K562 (cell line): ENCODE measurements around the gene RNF175. TPM values are rescaled to one million over a fixed set of nuclear protein-coding genes. Genes with fewer than 3 reads are reported as not detected.

Experiments used
- ATAC-seq: fragments of 200-7000 bp; cut with Tn5 transposase; 3 replicates; pipeline ENCODE4 v1.9.1; 2020; ENCODE audit warnings: moderate library complexity
- BruUV-seq: library from RNA; stranded (reverse); fragments of 400-500 nt; replicated peaks from 2 replicates; lab custom pipeline; 2021; lab: Mats Ljungman, UMichigan
- CTCF ChIA-PET: fragments of 300-600 bp; formaldehyde crosslinking; extraction: SDS; loops from one replicate; lab custom pipeline; 2021; ENCODE audit warnings: low intra/inter-chr PET ratio; lab: Yijun Ruan, JAX
- POLR2A ChIA-PET: fragments of 300-600, 350-650 bp; sonication (Branson Sonifier 250); formaldehyde crosslinking; extraction: SDS; loops from one replicate; lab custom pipeline; 2021; ENCODE audit warnings: antibody characterized with exemption, inconsistent platforms; lab: Yijun Ruan, JAX
- DNase-seq, 4 experiments: peaks; one replicate each; pipeline versions ENCODE4 v3.0.0 to v3.0.0-alpha.2; 2011 to 2018; ENCODE audit warnings: low spot score in 3 of 4, mixed read lengths in 3 of 4; ENCODE audit errors: extremely low read depth in 1 of 4
- FAIRE-seq: peaks from 2 replicates; lab custom pipeline; 2011; peaks lifted over from hg19 to GRCh38; lab: Jason Lieb, UNC
- H2AFZ ChIP-seq: 2 replicates; pipeline ENCODE4 v1.6.0; 2011; ENCODE audit warnings: low read depth, low read length, control low read depth, inconsistent platforms
- H3K27ac ChIP-seq: fragments of 200-600 bp; 3 replicates; pipeline ENCODE4 v1.8.0; 2011; ENCODE audit warnings: low read depth, mild to moderate bottlenecking, control low read depth, inconsistent platforms, low read length, moderate library complexity, mixed read lengths; ENCODE audit errors: extremely low read depth
- H3K27me3 ChIP-seq, 2 experiments: fragments of 300-600 bp in 1 of 2; 2 replicates in 1 of 2; 3 replicates in 1 of 2; pipeline versions ENCODE4 v1.6.0 to v1.8.0; 2011; ENCODE audit warnings: inconsistent platforms in 2 of 2, low read length in 2 of 2, mild to moderate bottlenecking in 1 of 2, mixed read lengths in 1 of 2, moderate library complexity in 1 of 2; ENCODE audit not compliant: control insufficient read depth in 2 of 2, insufficient read depth in 2 of 2
- H3K36me3 ChIP-seq: fragments of 300-600 bp; 3 replicates; pipeline ENCODE4 v1.8.0; 2011; ENCODE audit warnings: mild to moderate bottlenecking, low read length, inconsistent platforms; ENCODE audit not compliant: control insufficient read depth, insufficient read depth
- H3K4me1 ChIP-seq, 2 experiments: fragments of 200-600 bp in 1 of 2; replicated peaks in 1 of 2; 2 replicates in 1 of 2; 3 replicates in 1 of 2; pipeline versions ENCODE4 v1.5.1 to v1.8.0; 2011; ENCODE audit warnings: inconsistent platforms in 2 of 2, low read length in 2 of 2, mild to moderate bottlenecking in 1 of 2, mixed read lengths in 1 of 2, moderate library complexity in 1 of 2; ENCODE audit not compliant: control insufficient read depth in 2 of 2, insufficient read depth in 2 of 2
- H3K4me2 ChIP-seq: 2 replicates; pipeline ENCODE4 v1.6.1; 2011; ENCODE audit warnings: low read length, control low read depth, inconsistent platforms, mixed read lengths; ENCODE audit not compliant: insufficient read depth
- H3K4me3 ChIP-seq: fragments of 200-600 bp; sonication (generic), shearing (Covaris generic); 2 replicates; pipeline ENCODE4 v1.5.1; 2016; ENCODE audit warnings: control low read depth, inconsistent platforms
- H3K79me2 ChIP-seq: fragments of 200-600 bp; 3 replicates; pipeline ENCODE4 v1.8.0; 2011; ENCODE audit warnings: low read length, inconsistent platforms; ENCODE audit not compliant: control insufficient read depth, insufficient read depth
- H3K9ac ChIP-seq, 2 experiments: 2 replicates each; pipeline versions ENCODE4 v1.6.0 to v1.6.1; 2011; ENCODE audit warnings: low read depth in 2 of 2, low read length in 2 of 2, control low read depth in 1 of 2, inconsistent platforms in 1 of 2, mild to moderate bottlenecking in 1 of 2, mixed read lengths in 1 of 2; ENCODE audit not compliant: insufficient read depth in 1 of 2
- H3K9me1 ChIP-seq: one replicate; pipeline ENCODE4 v1.6.0; 2011; ENCODE audit warnings: inconsistent platforms, mild to moderate bottlenecking, low read length, moderate library complexity; ENCODE audit not compliant: control insufficient read depth, insufficient read depth
- H3K9me3 ChIP-seq: replicated peaks from 2 replicates; pipeline ENCODE4 v1.5.1; 2011; ENCODE audit warnings: low read depth, low read length, inconsistent platforms; ENCODE audit not compliant: control insufficient read depth, insufficient read depth
- H4K20me1 ChIP-seq: replicated peaks from 2 replicates; pipeline ENCODE4 v1.6.1; 2011; ENCODE audit warnings: low read length, inconsistent platforms, mixed read lengths; ENCODE audit not compliant: control insufficient read depth, insufficient read depth
- CEBPB ChIP-seq: fragments of 450-650 bp; IDR thresholded peaks from 2 replicates; pipeline ENCODE4 v1.6.1; 2016; ENCODE audit warnings: missing genetic modification characterization, missing compliant biosample characterization
- CTBP1 ChIP-seq: fragments of 450-650 bp; IDR thresholded peaks from 2 replicates; pipeline ENCODE4 v1.6.1; 2016; ENCODE audit warnings: borderline replicate concordance
- HEY1 ChIP-seq: fragments of 250-450 bp; sonication (Bioruptor Pico); IDR thresholded peaks from 2 replicates; pipeline ENCODE4 v1.5.0; 2020; ENCODE audit warnings: mild to moderate bottlenecking, moderate library complexity, borderline replicate concordance
- NFIC ChIP-seq: fragments of 450-650 bp; IDR thresholded peaks from 2 replicates; pipeline ENCODE4 v1.6.1; 2017; ENCODE audit warnings: mild to moderate bottlenecking, inconsistent platforms
- PPARD ChIP-seq: fragments of 250-450 bp; sonication (Bioruptor Pico); IDR thresholded peaks from 2 replicates; pipeline ENCODE4 v1.8.0; 2022; ENCODE audit warnings: inconsistent platforms, mild to moderate bottlenecking, moderate library complexity
- SIN3B ChIP-seq: fragments of 450-650 bp; IDR thresholded peaks from 2 replicates; pipeline ENCODE4 v1.6.1; 2017; ENCODE audit warnings: low read depth, mild to moderate bottlenecking, moderate library complexity
- SRSF3 ChIP-seq: fragments of 200-400 bp; formaldehyde crosslinking; IDR thresholded peaks from 2 replicates; pipeline ENCODE4 v1.6.1; 2016; ENCODE audit warnings: mild to moderate bottlenecking, low read length, moderate library complexity; ENCODE audit not compliant: insufficient read depth
- XRCC3 ChIP-seq: fragments of 450-650 bp; IDR thresholded peaks from 2 replicates; pipeline ENCODE4 v1.6.1; 2017; ENCODE audit warnings: mild to moderate bottlenecking, moderate library complexity
- ZBTB7A ChIP-seq: IDR thresholded peaks from 2 replicates; pipeline ENCODE4 v1.6.1; 2011; ENCODE audit warnings: low read depth, mild to moderate bottlenecking, low read length, moderate library complexity, borderline replicate concordance; ENCODE audit not compliant: control insufficient read depth
- ZNF143 ChIP-seq: sonication (generic); formaldehyde crosslinking; IDR thresholded peaks from 2 replicates; pipeline ENCODE4 v1.9.0; 2022; ENCODE audit warnings: mild to moderate bottlenecking, missing genetic modification reagents
- ZNF589 ChIP-seq: fragments of 200-800 bp; sonication (Bioruptor generic); IDR thresholded peaks from 2 replicates; pipeline ENCODE4 v1.6.1; 2016; ENCODE audit warnings: low read depth, missing genetic modification characterization, missing compliant biosample characterization
- ZNF644 ChIP-seq: fragments of 200-800 bp; sonication (Bioruptor generic); IDR thresholded peaks from 2 replicates; pipeline ENCODE4 v1.6.1; 2016; ENCODE audit warnings: low read depth, missing genetic modification characterization, missing compliant biosample characterization
- WGBS: fragments of 100-300 bp; shearing (Covaris generic); methylation state at CpG from one replicate; pipeline ENCODE4 v1.1.6; 2016; ENCODE audit warnings: low coverage, mixed read lengths; ENCODE audit not compliant: insufficient coverage; ENCODE audit errors: missing lambda C conversion rate; 5-methylcytosine and 5-hydroxymethylcytosine counted together
- in situ Hi-C: fragments of 300-500 bp; cut with MboI; formaldehyde crosslinking; loops from 4 replicates; pipeline ENCODE4 v1.15.0; 2018; ENCODE audit warnings: inconsistent platforms, mixed read lengths
- intact Hi-C: fragments of 100-400 bp; cut with micrococcal nuclease; formaldehyde crosslinking; loops from 2 replicates; pipeline ENCODE4 v1.14.2; 2022
- polyA plus RNA-seq, 8 experiments: library from polyadenylated mRNA; depleted of rRNA in 4 of 8; stranded (reverse) in 5 of 8; unstranded in 3 of 8; fragments of >200 nt; fragmentation: Nextera tagmentation in 2 of 8; fragmentation: Illumina TruSeq in 1 of 8; extraction: Ambion mirVana in 2 of 8; extraction: Trizol in 1 of 8; gene quantifications; 2 replicates each; pipeline versions ENCODE4 v1.2.1 to v1.2.3, GENCODE V29; 2011 to 2014; ENCODE audit warnings: inconsistent platforms in 1 of 8, missing spikeins in 1 of 8
- total RNA-seq, 7 experiments: library from RNA; depleted of rRNA in 6 of 7; stranded (reverse); fragments of >200 nt in 6 of 7; fragmentation: Illumina TruSeq in 2 of 7; extraction: Trizol in 2 of 7; gene quantifications; 2 replicates each; pipeline versions ENCODE4 v1.2.1 to v1.2.3, GENCODE V29; 2011 to 2021; ENCODE audit warnings: low replicate concordance in 1 of 7
- TF ChIP-seq, protein P1 (sequence below): fragments of 250-450 bp; sonication (Bioruptor Pico); IDR thresholded peaks from 2 replicates; pipeline ENCODE4 v1.9.0; 2021; ENCODE audit warnings: mild to moderate bottlenecking
- TF ChIP-seq, protein P2 (sequence below): fragments of 250-450 bp; sonication (Bioruptor Pico); IDR thresholded peaks from 2 replicates; pipeline ENCODE4 v1.4.0; 2020
- TF ChIP-seq, protein P3 (sequence below): fragments of 450-650 bp; IDR thresholded peaks from 2 replicates; pipeline ENCODE4 v1.7.0; 2016; ENCODE audit warnings: borderline replicate concordance

RNF175 gene
- total and polyA plus RNA-seq, 9 of the 15 experiments (the other 6 are each of a cell fraction or from before 2014, with no cell fraction given): not detected

DNA sequence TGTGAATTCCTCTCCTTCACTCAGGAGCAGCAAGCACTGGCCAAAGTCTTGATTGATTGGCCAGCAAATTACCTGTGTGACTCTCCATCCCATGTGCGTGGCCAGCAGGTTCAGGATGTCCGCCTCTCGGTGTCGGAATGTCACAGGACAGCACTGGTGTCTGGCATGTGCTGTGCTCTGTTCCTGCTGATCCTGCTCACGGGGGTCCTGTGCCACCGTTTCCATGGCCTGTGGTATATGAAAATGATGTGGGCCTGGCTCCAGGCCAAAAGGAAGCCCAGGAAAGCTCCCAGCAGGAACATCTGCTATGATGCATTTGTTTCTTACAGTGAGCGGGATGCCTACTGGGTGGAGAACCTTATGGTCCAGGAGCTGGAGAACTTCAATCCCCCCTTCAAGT, 55.3 kb downstream of the RNF175 start:
- ChIA-PET CTCF (no interaction called here), POLR2A (no interaction called here)
- in situ Hi-C loops: no loop called here
- Histone ChIP-seq H3K9me1 (no peaks in the 10 kb centered on the region), H3K4me2 (no peak overlapping the region), H4K20me1 (no peaks in the 10 kb centered on the region), H3K9me3 (no peaks in the 10 kb centered on the region), H2AFZ (no peak overlapping the region), H3K9ac (no peak overlapping the region), H3K79me2 (no peaks in the 10 kb centered on the region), H3K27me3 (peaks cover 2 to 8% of the 10 kb centered on the region in 2 experiments; a peak in 3 of 5 replicates), H3K36me3 (no peaks in the 10 kb centered on the region), H3K4me3 (no peak overlapping the region), H3K27ac (no peak overlapping the region), H3K4me1 (no peaks in the 10 kb centered on the region)
- WGBS: 7% methylated on average over 7 of the region's 7 CpGs
- ATAC-seq: no peak
- peak; percentile 25; the same call in 1 of the 2 replicates for TF ChIP-seq NFIC
- TF ChIP-seq, protein P1, sequence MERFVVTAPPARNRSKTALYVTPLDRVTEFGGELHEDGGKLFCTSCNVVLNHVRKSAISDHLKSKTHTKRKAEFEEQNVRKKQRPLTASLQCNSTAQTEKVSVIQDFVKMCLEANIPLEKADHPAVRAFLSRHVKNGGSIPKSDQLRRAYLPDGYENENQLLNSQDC (CRISPR knock-in tag): no peak
- no peak for FAIRE-seq
- BruUV-seq: no TSS peak
- DNase-seq: no peak
- intact Hi-C loops: no loop called here

DNA sequence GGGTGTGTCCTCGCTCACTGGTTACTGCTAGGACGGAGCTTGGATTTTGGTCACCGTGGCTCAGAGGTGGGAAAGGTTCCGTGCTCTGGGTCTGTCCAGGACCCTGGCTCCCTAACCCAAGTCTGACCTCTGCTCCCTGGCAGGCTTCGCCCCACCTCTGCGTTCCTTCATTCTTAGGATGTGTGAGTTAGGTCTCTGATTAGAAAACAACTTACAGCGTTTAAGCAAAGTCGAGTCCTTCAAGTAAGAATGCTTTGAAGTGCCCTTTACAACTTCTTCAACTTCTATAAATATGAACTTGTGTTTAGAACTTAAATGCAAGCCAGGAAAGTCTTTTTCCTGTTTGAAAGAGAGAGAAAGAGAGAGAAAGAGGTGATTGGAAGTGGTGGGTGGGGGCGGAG, 74.9 kb downstream of the RNF175 start:
- H3K9ac ChIP-seq: no peak overlapping the region
- H3K4me3 ChIP-seq: no peak overlapping the region
- POLR2A ChIA-PET: no interaction called here
- H3K27ac ChIP-seq: no peak overlapping the region
- in situ Hi-C loops (no loop called here), intact Hi-C loops (no loop called here)
- H3K79me2 ChIP-seq: no peaks in the 10 kb centered on the region
- no TSS peak for BruUV-seq
- H2AFZ ChIP-seq: no peak overlapping the region
- under 1% methylated on average over 9 of the region's 9 CpGs for WGBS
- CTCF ChIA-PET: no interaction called here
- ATAC-seq (no peak), DNase-seq (no peak), FAIRE-seq (no peak)
- no peak overlapping the region for H3K4me2 ChIP-seq
- H3K36me3 ChIP-seq: no peaks in the 10 kb centered on the region
- H4K20me1 ChIP-seq: no peaks in the 10 kb centered on the region
- H3K27me3 ChIP-seq: peaks cover 25 to 29% of the 10 kb centered on the region in 2 experiments
- H3K9me1 ChIP-seq: no peaks in the 10 kb centered on the region
- peaks cover 0 to 13% of the 10 kb centered on the region in 2 experiments; a peak in 2 of 5 replicates for H3K4me1 ChIP-seq
- no peaks in the 10 kb centered on the region for H3K9me3 ChIP-seq
- TF ChIP-seq SIN3B (no peak), XRCC3 (no peak), ZNF644 (tag) (no peak), ZNF589 (no peak), CEBPB (tag) (no peak), PPARD (CRISPR knock-in tag) (no peak), ZBTB7A (no peak), CTBP1 (no peak), SRSF3 (no peak), HEY1 (CRISPR knock-in tag) (no peak), ZNF143 (no peak)
- TF ChIP-seq, protein P2, sequence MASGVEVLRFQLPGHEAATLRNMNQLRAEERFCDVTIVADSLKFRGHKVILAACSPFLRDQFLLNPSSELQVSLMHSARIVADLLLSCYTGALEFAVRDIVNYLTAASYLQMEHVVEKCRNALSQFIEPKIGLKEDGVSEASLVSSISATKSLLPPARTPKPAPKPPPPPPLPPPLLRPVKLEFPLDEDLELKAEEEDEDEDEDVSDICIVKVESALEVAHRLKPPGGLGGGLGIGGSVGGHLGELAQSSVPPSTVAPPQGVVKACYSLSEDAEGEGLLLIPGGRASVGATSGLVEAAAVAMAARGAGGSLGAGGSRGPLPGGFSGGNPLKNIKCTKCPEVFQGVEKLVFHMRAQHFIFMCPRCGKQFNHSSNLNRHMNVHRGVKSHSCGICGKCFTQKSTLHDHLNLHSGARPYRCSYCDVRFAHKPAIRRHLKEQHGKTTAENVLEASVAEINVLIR (CRISPR knock-in tag): no peak
- TF ChIP-seq, protein P3, sequence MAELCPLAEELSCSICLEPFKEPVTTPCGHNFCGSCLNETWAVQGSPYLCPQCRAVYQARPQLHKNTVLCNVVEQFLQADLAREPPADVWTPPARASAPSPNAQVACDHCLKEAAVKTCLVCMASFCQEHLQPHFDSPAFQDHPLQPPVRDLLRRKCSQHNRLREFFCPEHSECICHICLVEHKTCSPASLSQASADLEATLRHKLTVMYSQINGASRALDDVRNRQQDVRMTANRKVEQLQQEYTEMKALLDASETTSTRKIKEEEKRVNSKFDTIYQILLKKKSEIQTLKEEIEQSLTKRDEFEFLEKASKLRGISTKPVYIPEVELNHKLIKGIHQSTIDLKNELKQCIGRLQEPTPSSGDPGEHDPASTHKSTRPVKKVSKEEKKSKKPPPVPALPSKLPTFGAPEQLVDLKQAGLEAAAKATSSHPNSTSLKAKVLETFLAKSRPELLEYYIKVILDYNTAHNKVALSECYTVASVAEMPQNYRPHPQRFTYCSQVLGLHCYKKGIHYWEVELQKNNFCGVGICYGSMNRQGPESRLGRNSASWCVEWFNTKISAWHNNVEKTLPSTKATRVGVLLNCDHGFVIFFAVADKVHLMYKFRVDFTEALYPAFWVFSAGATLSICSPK: no peak
